Trophoblast cell (in vitro differentiated cells and primary cell): ENCODE data around the gene WDFY3.

ENCODE experiments used
- DNase-seq, 2 donors: peaks; one replicate each; pipeline ENCODE4 v3.0.0-alpha.2; 2016
- H2AFZ ChIP-seq: 2 replicates; pipeline ENCODE4 v1.6.1; 2013; ENCODE audit warnings: low read length, moderate library complexity, mild to moderate bottlenecking; ENCODE audit not compliant: insufficient read depth, poor library complexity
- H2AK5ac ChIP-seq: 2 replicates; pipeline ENCODE4 v1.6.1; 2013; ENCODE audit warnings: mild to moderate bottlenecking, low read length
- H2BK120ac ChIP-seq: 2 replicates; pipeline ENCODE4 v1.6.1; 2013; ENCODE audit warnings: low read length, mild to moderate bottlenecking, moderate library complexity; ENCODE audit not compliant: insufficient read depth, poor library complexity
- H2BK12ac ChIP-seq: 2 replicates; pipeline ENCODE4 v1.6.1; 2013; ENCODE audit warnings: mild to moderate bottlenecking, low read length, moderate library complexity
- H2BK5ac ChIP-seq: 2 replicates; pipeline ENCODE4 v1.6.1; 2013; ENCODE audit warnings: low read length, low read depth, moderate library complexity, mild to moderate bottlenecking; ENCODE audit not compliant: poor library complexity
- H3K14ac ChIP-seq: 2 replicates; pipeline ENCODE4 v1.6.1; 2013; ENCODE audit warnings: mild to moderate bottlenecking, low read length
- H3K18ac ChIP-seq: 2 replicates; pipeline ENCODE4 v1.6.1; 2013; ENCODE audit warnings: mild to moderate bottlenecking, low read length
- H3K23ac ChIP-seq: 2 replicates; pipeline ENCODE4 v1.6.1; 2013; ENCODE audit warnings: low read length
- H3K27ac ChIP-seq: 2 replicates; pipeline ENCODE4 v1.5.1; 2013; ENCODE audit warnings: low read depth, mild to moderate bottlenecking, inconsistent platforms, low read length, moderate library complexity
- H3K27me3 ChIP-seq: 2 replicates; pipeline ENCODE4 v1.6.1; 2013; ENCODE audit warnings: inconsistent platforms, mild to moderate bottlenecking, low read length, moderate library complexity; ENCODE audit not compliant: insufficient read depth
- H3K36me3 ChIP-seq, 2 experiments: 1 replicate in 1 of 2; 2 replicates in 1 of 2; pipeline ENCODE4 v1.6.1; 2013; ENCODE audit warnings: low read length in 2 of 2, mild to moderate bottlenecking in 2 of 2, moderate library complexity in 1 of 2; ENCODE audit not compliant: insufficient read depth in 2 of 2, control insufficient read depth in 1 of 2
- H3K4ac ChIP-seq: 2 replicates; pipeline ENCODE4 v1.6.1; 2013; ENCODE audit warnings: low read depth, mild to moderate bottlenecking, low read length, moderate library complexity
- H3K4me1 ChIP-seq, 2 experiments: 1 replicate in 1 of 2; 2 replicates in 1 of 2; pipeline ENCODE4 v1.6.1; 2013; ENCODE audit warnings: low read length in 2 of 2, mild to moderate bottlenecking in 2 of 2, moderate library complexity in 1 of 2; ENCODE audit not compliant: insufficient read depth in 2 of 2, control insufficient read depth in 1 of 2
- H3K4me2 ChIP-seq: 2 replicates; pipeline ENCODE4 v1.6.1; 2013; ENCODE audit warnings: inconsistent platforms, mild to moderate bottlenecking, low read length, moderate library complexity
- H3K4me3 ChIP-seq: 2 replicates; pipeline ENCODE4 v1.5.1; 2013; ENCODE audit warnings: mild to moderate bottlenecking, low read depth, low read length, inconsistent platforms
- H3K79me1 ChIP-seq: one replicate; pipeline ENCODE4 v1.6.1; 2013; ENCODE audit warnings: low read length
- H3K79me2 ChIP-seq: 2 replicates; pipeline ENCODE4 v1.6.1; 2013; ENCODE audit warnings: low read length, mild to moderate bottlenecking; ENCODE audit not compliant: control insufficient read depth, insufficient read depth, poor library complexity
- H3K9ac ChIP-seq: 2 replicates; pipeline ENCODE4 v1.6.1; 2013; ENCODE audit warnings: mild to moderate bottlenecking, low read length
- H3K9me3 ChIP-seq: 2 replicates; pipeline ENCODE4 v1.6.1; 2013; ENCODE audit warnings: low read depth, mild to moderate bottlenecking, control low read depth, inconsistent platforms, low read length; ENCODE audit not compliant: insufficient read depth
- H4K12ac ChIP-seq: 2 replicates; pipeline ENCODE4 v1.6.1; 2013; ENCODE audit warnings: low read depth, mild to moderate bottlenecking, low read length, moderate library complexity
- H4K8ac ChIP-seq: 2 replicates; pipeline ENCODE4 v1.6.1; 2013; ENCODE audit warnings: low read depth, mild to moderate bottlenecking, low read length, moderate library complexity
- H4K91ac ChIP-seq: one replicate; pipeline ENCODE4 v1.6.1; 2013; ENCODE audit warnings: low read depth, mild to moderate bottlenecking, low read length, moderate library complexity
- WGBS: extraction: QIAGEN DNeasy Blood & Tissue Kit; methylation state at CpG from one replicate; pipeline ENCODE4 v1.1.7; 2013; ENCODE audit warnings: missing lambda C conversion rate; ENCODE audit not compliant: insufficient read length, insufficient coverage; ENCODE audit errors: extremely low coverage; 5-methylcytosine and 5-hydroxymethylcytosine counted together

WDFY3 gene

GRCh38 chr4:84866295-84866694 lies 100.2 kb downstream of the WDFY3 start:
- no peak for DNase-seq
- no peak overlapping the region for H2BK12ac ChIP-seq
- H3K4me2 ChIP-seq: no peak overlapping the region
- no peak overlapping the region for H3K18ac ChIP-seq
- H3K4me1 ChIP-seq: peaks cover 12 to 15% of the 10 kb centered on the region in 2 experiments
- H3K23ac ChIP-seq: no peak overlapping the region
- no peak overlapping the region for H2AK5ac ChIP-seq
- no peaks in the 10 kb centered on the region for H3K9me3 ChIP-seq
- WGBS: no CpG with 5 or more reads among the region's 2 CpGs
- H3K14ac ChIP-seq: no peak overlapping the region
- H4K12ac ChIP-seq: no peak overlapping the region
- H3K27ac ChIP-seq: no peak overlapping the region
- H3K27me3 ChIP-seq: no peaks in the 10 kb centered on the region
- no peak overlapping the region for H2BK120ac ChIP-seq
- H3K79me1 ChIP-seq: peaks cover 3% of the 10 kb centered on the region
- peaks cover 2% of the 10 kb centered on the region for H3K79me2 ChIP-seq
- H3K4me3 ChIP-seq: no peak overlapping the region
- H3K9ac ChIP-seq: no peak overlapping the region
- H2BK5ac ChIP-seq: no peak overlapping the region
- H2AFZ ChIP-seq: no peak overlapping the region
- no peak overlapping the region for H4K8ac ChIP-seq
- H4K91ac ChIP-seq: no peak overlapping the region
- H3K36me3 ChIP-seq: peaks cover 2% of the 10 kb centered on the region in 2 experiments
- no peak overlapping the region for H3K4ac ChIP-seq

GRCh38 chr4:84865600-84865999 lies 100.9 kb downstream of the WDFY3 start:
- Histone ChIP-seq H3K36me3 (peaks cover 2% of the 10 kb centered on the region in 2 experiments), H3K14ac (no peak overlapping the region), H3K79me1 (peaks cover 3% of the 10 kb centered on the region), H3K4me2 (no peak overlapping the region), H3K79me2 (peaks cover 2% of the 10 kb centered on the region), H2BK12ac (no peak overlapping the region), H3K9me3 (no peaks in the 10 kb centered on the region), H3K27ac (peak overlapping the region; percentile 16), H2BK120ac (no peak overlapping the region), H3K4me3 (no peak overlapping the region), H4K12ac (no peak overlapping the region), H2AFZ (no peak overlapping the region), H3K18ac (no peak overlapping the region), H4K8ac (no peak overlapping the region), H3K4me1 (peaks cover 12 to 15% of the 10 kb centered on the region in 2 experiments), H2BK5ac (no peak overlapping the region), H2AK5ac (no peak overlapping the region), H4K91ac (no peak overlapping the region), H3K9ac (no peak overlapping the region), H3K4ac (no peak overlapping the region), H3K27me3 (no peaks in the 10 kb centered on the region), H3K23ac (no peak overlapping the region)
- DNase-seq: no peak
- WGBS: no CpG with 5 or more reads among the region's 2 CpGs

GRCh38 chr4:84862064-84862463 lies 104.4 kb downstream of the WDFY3 start:
- no peak overlapping the region for H4K8ac ChIP-seq
- no peak overlapping the region for H4K91ac ChIP-seq
- no peak overlapping the region for H2BK5ac ChIP-seq
- H3K23ac ChIP-seq: no peak overlapping the region
- no peak overlapping the region for H3K14ac ChIP-seq
- H3K79me1 ChIP-seq: no peaks in the 10 kb centered on the region
- no peak overlapping the region for H3K4ac ChIP-seq
- peak overlapping the region; percentile 78 for H3K18ac ChIP-seq
- no peak for DNase-seq
- no peak overlapping the region for H2AFZ ChIP-seq
- H3K27ac ChIP-seq: no peak overlapping the region
- peaks cover 9 to 11% of the 10 kb centered on the region in 2 experiments for H3K4me1 ChIP-seq
- no peak overlapping the region for H3K4me3 ChIP-seq
- WGBS: no CpG with 5 or more reads among the region's 2 CpGs
- H3K9me3 ChIP-seq: no peaks in the 10 kb centered on the region
- H2BK120ac ChIP-seq: no peak overlapping the region
- no peak overlapping the region for H3K9ac ChIP-seq
- no peak overlapping the region for H2AK5ac ChIP-seq
- H3K79me2 ChIP-seq: peaks cover 2% of the 10 kb centered on the region
- H4K12ac ChIP-seq: no peak overlapping the region
- H3K36me3 ChIP-seq: peaks cover 2 to 5% of the 10 kb centered on the region in 2 experiments
- no peak overlapping the region for H2BK12ac ChIP-seq
- no peaks in the 10 kb centered on the region for H3K27me3 ChIP-seq
- no peak overlapping the region for H3K4me2 ChIP-seq

GRCh38 chr4:84857296-84857695 lies 109.2 kb downstream of the WDFY3 start:
- DNase-seq: no peak
- no peak overlapping the region for H2AFZ ChIP-seq
- H3K79me1 ChIP-seq: no peaks in the 10 kb centered on the region
- H3K36me3 ChIP-seq: peaks cover 0 to 5% of the 10 kb centered on the region in 2 experiments
- H3K9ac ChIP-seq: no peak overlapping the region
- no peak overlapping the region for H3K14ac ChIP-seq
- H3K79me2 ChIP-seq: no peaks in the 10 kb centered on the region
- H4K91ac ChIP-seq: no peak overlapping the region
- no peak overlapping the region for H2BK12ac ChIP-seq
- no peak overlapping the region for H3K23ac ChIP-seq
- H4K8ac ChIP-seq: no peak overlapping the region
- no peaks in the 10 kb centered on the region for H3K9me3 ChIP-seq
- no peak overlapping the region for H3K27ac ChIP-seq
- H3K4me2 ChIP-seq: no peak overlapping the region
- no peak overlapping the region for H3K4ac ChIP-seq
- WGBS: no CpG with 5 or more reads among the region's 1 CpG
- no peak overlapping the region for H3K18ac ChIP-seq
- H3K4me1 ChIP-seq: peaks cover 0 to 2% of the 10 kb centered on the region in 2 experiments
- H2BK120ac ChIP-seq: no peak overlapping the region
- no peak overlapping the region for H2AK5ac ChIP-seq
- H2BK5ac ChIP-seq: no peak overlapping the region
- no peak overlapping the region for H4K12ac ChIP-seq
- no peaks in the 10 kb centered on the region for H3K27me3 ChIP-seq
- no peak overlapping the region for H3K4me3 ChIP-seq
